ENCODE results near the gene SHISAL2A. TPM values are rescaled to one million over a fixed set of nuclear protein-coding genes. Genes with fewer than 3 reads are reported as not detected.

The SHISAL2A gene
- total RNA-seq, 4 donors from 2014 or later, result not detected

GRCh38 chr1:52665006-52665941, 32.3 kb downstream of the SHISAL2A start:
- no peak for TF ChIP-seq CTCF (IDR thresholded peaks at IDR 0.05)
- no peak for TF ChIP-seq POLR2A (IDR thresholded peaks at IDR 0.05)
- peak in 1 of 2 donors; percentile 48 for DNase-seq (ENCODE audit: low spot score in 2 of 2)
- 69 to 71% methylated on average over 8 of the region's 8 CpGs for WGBS, 2 donors
- H3K4me3 ChIP-seq (ENCODE audit: low read depth, poor library complexity, severe bottlenecking), result no peak overlapping the region
- intact Hi-C loops (cut with DNase I; ENCODE audit: low total_unique reads), result no loop called here

- intact Hi-C loops (cut with DNase I; ENCODE audit: low total_unique reads), result no loop called here
- TF ChIP-seq CTCF (IDR thresholded peaks at IDR 0.05), result no peak
- no peak for TF ChIP-seq POLR2A (IDR thresholded peaks at IDR 0.05)
- 87 to 92% methylated on average over 5 of the region's 5 CpGs for WGBS, 2 donors
- no peak overlapping the region for H3K4me3 ChIP-seq (ENCODE audit: low read depth, poor library complexity, severe bottlenecking)
- DNase-seq (ENCODE audit: low spot score in 2 of 2), result peak in 1 of 2 donors; percentile 7
Observed at GRCh38 chr1:52667290-52667689, 34.3 kb downstream of the SHISAL2A start.

DNA sequence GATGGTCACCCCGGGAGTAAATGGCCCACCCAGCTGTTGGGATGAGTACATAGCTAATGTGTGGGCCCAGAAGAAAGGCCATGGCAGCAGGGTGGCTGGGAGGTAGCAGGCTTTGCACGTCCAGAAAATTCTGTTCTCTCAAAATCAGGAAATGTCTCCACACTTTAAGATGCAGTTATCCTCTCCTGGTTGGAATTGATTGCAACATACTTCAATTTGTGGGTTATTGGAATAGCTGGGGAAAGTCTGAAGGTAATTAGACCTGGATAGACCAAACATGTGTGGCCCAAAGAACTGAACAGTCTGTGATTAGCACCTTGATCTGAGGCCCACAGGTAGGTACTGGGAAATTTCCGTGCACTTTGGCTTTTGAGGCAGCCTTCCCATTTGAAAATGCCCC, 35.0 kb downstream of the SHISAL2A start:
- no peak for TF ChIP-seq POLR2A (IDR thresholded peaks at IDR 0.05)
- TF ChIP-seq CTCF (IDR thresholded peaks at IDR 0.05), result no peak
- 80 to 82% methylated on average over 3 of the region's 3 CpGs for WGBS, 2 donors
- intact Hi-C loops (cut with DNase I; ENCODE audit: low total_unique reads), result no loop called here

GRCh38 chr1:52668711-52669110, 35.7 kb downstream of the SHISAL2A start:
- intact Hi-C loops (cut with DNase I; ENCODE audit: low total_unique reads), result no loop called here
- WGBS, 2 donors, result 71 to 87% methylated on average over 2 of the region's 2 CpGs
- peak in 1 of 2 donors; percentile 9 for DNase-seq (ENCODE audit: low spot score in 2 of 2)
- no peak for TF ChIP-seq CTCF (IDR thresholded peaks at IDR 0.05)
- TF ChIP-seq POLR2A (IDR thresholded peaks at IDR 0.05), result no peak
- no peak overlapping the region for H3K4me3 ChIP-seq (ENCODE audit: low read depth, poor library complexity, severe bottlenecking)

More for the DNA sequence above, 35.0 kb downstream of the SHISAL2A start:
- no peak overlapping the region for H3K4me3 ChIP-seq (ENCODE audit: low read depth, poor library complexity, severe bottlenecking)
- peak in 1 of 2 donors; percentile 9 for DNase-seq (ENCODE audit: low spot score in 2 of 2)

DNA sequence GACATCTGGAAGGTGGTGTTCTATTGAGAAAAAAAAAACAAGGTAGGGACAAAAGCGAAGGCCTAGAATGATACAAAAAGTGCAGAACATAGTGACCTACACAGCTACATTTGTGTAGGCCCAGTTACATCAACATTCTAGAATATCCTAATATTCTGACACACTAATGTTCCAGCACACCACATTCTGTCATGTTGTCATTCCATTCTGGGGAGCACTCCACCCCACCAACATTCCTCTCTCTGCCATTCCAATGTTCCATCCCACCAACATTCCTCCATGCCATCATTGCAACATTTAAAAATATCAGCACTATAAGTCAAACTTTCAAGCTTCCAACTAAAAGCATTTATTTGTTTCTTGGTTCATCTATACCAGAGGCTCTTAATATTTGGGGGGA, 36.7 kb downstream of the SHISAL2A start:
- intact Hi-C loops (cut with DNase I; ENCODE audit: low total_unique reads), result no loop called here
- DNase-seq (ENCODE audit: low spot score in 2 of 2), result no peak
- WGBS, 2 donors, result 97% methylated on average over 1 of the region's 1 CpG
- H3K4me3 ChIP-seq (ENCODE audit: low read depth, poor library complexity, severe bottlenecking), result no peak overlapping the region
- TF ChIP-seq POLR2A (IDR thresholded peaks at IDR 0.05), result no peak
- no peak for TF ChIP-seq CTCF (IDR thresholded peaks at IDR 0.05)

Data from lower leg skin (tissue), 4 donors.